Thymus (tissue), 11 donors: ENCODE measurements around the gene TACC3. TPM values are rescaled to one million over a fixed set of nuclear protein-coding genes. Genes with fewer than 3 reads are reported as not detected.

ENCODE experiments used
- DNase-seq, 9 donors: peaks; one replicate each; pipeline ENCODE4 v3.0.0-alpha.2; 2013; ENCODE audit warnings: low spot score in 9 of 9, low read depth in 6 of 9, missing footprints in 1 of 9
- H3K27ac ChIP-seq, 2 donors: one replicate each; pipeline ENCODE4 v1.5.1; 2013; ENCODE audit warnings: control low read depth in 1 of 2, low read depth in 1 of 2, low read length in 1 of 2, mild to moderate bottlenecking in 1 of 2, moderate library complexity in 1 of 2
- H3K27me3 ChIP-seq, 2 donors: one replicate each; pipeline ENCODE4 v1.5.1; 2013; ENCODE audit warnings: low read length in 1 of 2; ENCODE audit not compliant: control insufficient read depth in 2 of 2, insufficient read depth in 1 of 2
- H3K36me3 ChIP-seq, 2 donors: one replicate each; pipeline ENCODE4 v1.5.1; 2013; ENCODE audit warnings: low read length in 1 of 2, mild to moderate bottlenecking in 1 of 2, moderate library complexity in 1 of 2; ENCODE audit not compliant: control insufficient read depth in 2 of 2, insufficient read depth in 2 of 2
- H3K4me1 ChIP-seq, 2 donors: one replicate each; pipeline ENCODE4 v1.5.1; 2013; ENCODE audit warnings: low read length in 2 of 2; ENCODE audit not compliant: control insufficient read depth in 2 of 2, insufficient read depth in 2 of 2
- H3K4me3 ChIP-seq, 2 donors: one replicate each; pipeline ENCODE4 v1.5.1; 2013; ENCODE audit warnings: low read length in 2 of 2, control low read depth in 1 of 2, mild to moderate bottlenecking in 1 of 2
- H3K9me3 ChIP-seq, 2 donors: one replicate each; pipeline ENCODE4 v1.5.1; 2013; ENCODE audit warnings: low read length in 1 of 2, mild to moderate bottlenecking in 1 of 2; ENCODE audit not compliant: control insufficient read depth in 2 of 2, insufficient read depth in 1 of 2
- WGBS: extraction: QIAGEN DNeasy Blood & Tissue Kit; methylation state at CpG from one replicate; pipeline ENCODE4 v1.1.7; 2013; 5-methylcytosine and 5-hydroxymethylcytosine counted together
- polyA plus RNA-seq: library from polyadenylated mRNA; stranded (reverse); fragments of 200-250 nt; gene quantifications from one replicate; pipeline ENCODE4 v1.2.3, GENCODE V29; 2013
- total RNA-seq: library from RNA; stranded (reverse); fragments of 120-200 nt; gene quantifications from one replicate; pipeline ENCODE4 v1.2.4, GENCODE V29; 2013
- donor health status: healthy.

Gene TACC3
- total and polyA plus RNA-seq, 2 donors, result 31.4 to 46.7 TPM

GRCh38 chr4:1771555-1772305, 50.4 kb downstream of the TACC3 start:
- H3K4me3 ChIP-seq, result no peak overlapping the region
- WGBS, result 20% methylated on average over 27 of the region's 28 CpGs

GRCh38 chr4:1772853-1773538, 51.7 kb downstream of the TACC3 start:
- H3K4me3 ChIP-seq, result no peak overlapping the region
- WGBS, result 84% methylated on average over 30 of the region's 30 CpGs
- H3K36me3 ChIP-seq, result no peaks in the 10 kb centered on the region
- peaks cover 5 to 65% of the 10 kb centered on the region in 2 donors for H3K4me1 ChIP-seq
- peaks cover 0 to 6% of the 10 kb centered on the region in 2 donors for H3K9me3 ChIP-seq
- no peak for DNase-seq
- H3K27ac ChIP-seq, result no peak overlapping the region
- H3K27me3 ChIP-seq, result peaks cover 16 to 36% of the 10 kb centered on the region in 2 donors

More at GRCh38 chr4:1771555-1772305, 50.4 kb downstream of the TACC3 start:
- H3K36me3 ChIP-seq, result no peaks in the 10 kb centered on the region
- H3K9me3 ChIP-seq, result peaks cover 0 to 6% of the 10 kb centered on the region in 2 donors
- H3K4me1 ChIP-seq, result peaks cover 5 to 67% of the 10 kb centered on the region in 2 donors
- H3K27ac ChIP-seq, result no peak overlapping the region
- peak in 5 of 9 donors; percentile 43 to 79 (median 57) for DNase-seq
- H3K27me3 ChIP-seq, result peaks cover 27 to 47% of the 10 kb centered on the region in 2 donors

DNA sequence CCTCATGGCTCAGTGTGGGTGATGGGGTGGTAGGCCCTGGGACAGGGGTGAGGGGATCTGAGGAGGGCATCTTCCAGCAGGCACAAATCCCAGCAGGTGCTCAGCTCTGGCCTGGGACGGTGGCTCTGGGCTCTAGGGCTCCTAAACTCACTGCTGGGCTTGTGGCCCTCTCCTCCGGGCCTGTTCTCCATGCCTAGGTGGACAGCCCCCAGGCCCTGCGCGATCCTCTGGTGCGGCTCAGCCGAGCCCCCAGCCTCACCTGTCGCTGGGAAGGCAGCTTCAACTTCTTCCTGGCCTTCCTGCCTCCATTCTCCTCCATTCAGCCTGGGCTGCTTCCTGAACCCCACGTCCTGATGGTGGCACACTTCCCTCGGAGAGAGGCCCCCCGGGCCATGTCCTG, 52.4 kb downstream of the TACC3 start:
- 95% methylated on average over 10 of the region's 10 CpGs for WGBS
- peaks cover 5 to 57% of the 10 kb centered on the region in 2 donors for H3K4me1 ChIP-seq
- H3K4me3 ChIP-seq, result no peak overlapping the region
- H3K27ac ChIP-seq, result no peak overlapping the region
- no peaks in the 10 kb centered on the region for H3K36me3 ChIP-seq
- peaks cover 0 to 6% of the 10 kb centered on the region in 2 donors for H3K9me3 ChIP-seq
- no peak for DNase-seq
- peaks cover 9 to 29% of the 10 kb centered on the region in 2 donors for H3K27me3 ChIP-seq

DNA sequence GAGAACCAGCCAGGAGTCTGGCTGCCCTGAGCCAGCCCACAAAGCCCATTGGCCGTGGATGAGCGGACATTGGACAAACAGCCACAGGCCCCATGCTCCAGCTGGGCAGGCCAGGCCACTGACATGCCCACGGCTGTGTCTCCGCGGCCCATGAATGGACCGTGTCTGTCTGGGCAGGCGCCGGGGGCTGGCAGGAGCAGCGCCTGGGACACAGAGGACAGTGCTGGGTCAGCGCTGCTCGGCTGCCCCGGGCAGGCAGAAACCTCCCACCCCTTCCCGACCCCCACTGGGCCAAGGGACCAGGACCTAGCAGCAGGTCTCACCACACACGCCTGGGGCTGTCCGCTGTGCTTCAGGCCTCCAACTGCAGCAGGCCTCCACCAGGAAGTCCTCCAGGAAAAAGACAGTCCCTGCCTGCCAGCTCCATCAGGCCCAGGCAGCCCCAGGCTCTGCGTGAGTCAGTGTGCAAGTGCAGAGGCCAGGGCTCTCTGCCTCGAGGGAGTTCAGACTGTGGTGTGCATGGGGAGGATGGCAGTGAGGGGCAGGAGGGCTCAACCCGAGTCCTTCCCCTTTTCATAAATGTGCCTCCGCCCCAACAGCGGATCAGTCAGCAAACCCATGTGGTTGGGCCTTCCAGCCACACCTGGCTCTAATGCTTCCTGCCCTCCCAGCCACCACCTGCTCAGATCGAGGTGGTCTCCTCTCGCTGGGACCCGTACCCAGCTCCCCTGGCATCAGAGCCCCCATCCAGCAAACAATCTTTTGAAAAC, 54.6 kb downstream of the TACC3 start:
- Histone ChIP-seq H3K36me3 (no peaks in the 10 kb centered on the region), H3K9me3 (peaks cover 0 to 6% of the 10 kb centered on the region in 2 donors), H3K4me3 (no peak overlapping the region), H3K4me1 (peaks cover 5 to 38% of the 10 kb centered on the region in 2 donors), H3K27ac (peak overlapping the region in 1 of 2 donors; percentile 11), H3K27me3 (peaks cover 0 to 8% of the 10 kb centered on the region in 2 donors)
- WGBS, result 65% methylated on average over 23 of the region's 23 CpGs
- DNase-seq, result peak in 2 of 9 donors; percentile 39 to 62

- peaks cover 1 to 31% of the 10 kb centered on the region in 2 donors for H3K4me1 ChIP-seq
- peaks cover 0 to 2% of the 10 kb centered on the region in 2 donors for H3K27me3 ChIP-seq
- H3K27ac ChIP-seq, result no peak overlapping the region
- peaks cover 0 to 6% of the 10 kb centered on the region in 2 donors for H3K9me3 ChIP-seq
- DNase-seq, result no peak
- H3K4me3 ChIP-seq, result no peak overlapping the region
- H3K36me3 ChIP-seq, result no peaks in the 10 kb centered on the region
- WGBS, result 94% methylated on average over 24 of the region's 24 CpGs
These were observed 55.3 kb downstream of the TACC3 start for GRCh38 chr4:1776521-1777161.

DNA sequence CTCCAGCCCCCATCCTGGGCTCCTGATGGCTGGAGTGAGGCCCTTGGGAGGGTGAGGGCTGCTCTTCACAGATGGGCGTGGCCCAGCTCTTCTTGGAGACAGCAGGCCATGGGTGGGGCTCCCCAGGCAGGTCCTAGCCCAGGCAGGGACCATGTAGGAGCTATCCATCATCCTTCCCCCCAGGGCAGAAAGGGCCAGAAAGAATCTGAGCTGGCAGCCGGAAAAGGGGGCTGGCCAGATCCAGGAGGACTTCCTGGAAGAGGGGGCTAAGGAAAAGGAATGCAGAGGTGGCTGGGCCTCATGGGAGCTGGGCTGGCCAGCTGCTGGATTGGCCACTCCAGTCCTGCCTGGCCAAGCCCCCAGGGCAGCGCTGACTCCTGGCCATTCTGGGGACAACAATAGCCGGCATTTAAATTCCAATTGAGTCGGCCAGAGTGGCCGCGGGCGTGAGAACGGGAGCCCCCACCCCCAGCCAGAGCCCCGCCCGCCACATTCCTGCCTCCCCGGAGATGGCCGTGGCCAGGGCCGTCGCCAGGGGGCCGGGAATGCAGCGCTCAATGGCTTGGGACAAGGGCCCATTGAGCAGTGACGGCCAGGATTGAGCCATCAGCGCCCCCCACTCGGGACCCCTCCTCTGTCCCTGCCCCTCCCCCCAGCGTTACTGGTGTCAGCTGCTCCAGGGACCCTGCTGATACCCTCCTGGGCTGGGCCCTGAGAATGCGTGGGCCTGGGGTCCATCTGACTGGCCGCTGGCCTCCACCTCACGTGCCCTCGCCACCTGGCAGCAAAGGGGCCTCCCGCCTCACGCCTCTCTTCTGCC, 56.7 kb downstream of the TACC3 start:
- WGBS, result 90% methylated on average over 27 of the region's 27 CpGs
- H3K9me3 ChIP-seq, result peaks cover 0 to 6% of the 10 kb centered on the region in 2 donors
- no peak for DNase-seq
- no peak overlapping the region for H3K4me3 ChIP-seq
- H3K36me3 ChIP-seq, result no peaks in the 10 kb centered on the region
- H3K27ac ChIP-seq, result no peak overlapping the region
- H3K27me3 ChIP-seq, result peaks cover 0 to 3% of the 10 kb centered on the region in 2 donors
- peaks cover 0 to 17% of the 10 kb centered on the region in 2 donors for H3K4me1 ChIP-seq

DNA sequence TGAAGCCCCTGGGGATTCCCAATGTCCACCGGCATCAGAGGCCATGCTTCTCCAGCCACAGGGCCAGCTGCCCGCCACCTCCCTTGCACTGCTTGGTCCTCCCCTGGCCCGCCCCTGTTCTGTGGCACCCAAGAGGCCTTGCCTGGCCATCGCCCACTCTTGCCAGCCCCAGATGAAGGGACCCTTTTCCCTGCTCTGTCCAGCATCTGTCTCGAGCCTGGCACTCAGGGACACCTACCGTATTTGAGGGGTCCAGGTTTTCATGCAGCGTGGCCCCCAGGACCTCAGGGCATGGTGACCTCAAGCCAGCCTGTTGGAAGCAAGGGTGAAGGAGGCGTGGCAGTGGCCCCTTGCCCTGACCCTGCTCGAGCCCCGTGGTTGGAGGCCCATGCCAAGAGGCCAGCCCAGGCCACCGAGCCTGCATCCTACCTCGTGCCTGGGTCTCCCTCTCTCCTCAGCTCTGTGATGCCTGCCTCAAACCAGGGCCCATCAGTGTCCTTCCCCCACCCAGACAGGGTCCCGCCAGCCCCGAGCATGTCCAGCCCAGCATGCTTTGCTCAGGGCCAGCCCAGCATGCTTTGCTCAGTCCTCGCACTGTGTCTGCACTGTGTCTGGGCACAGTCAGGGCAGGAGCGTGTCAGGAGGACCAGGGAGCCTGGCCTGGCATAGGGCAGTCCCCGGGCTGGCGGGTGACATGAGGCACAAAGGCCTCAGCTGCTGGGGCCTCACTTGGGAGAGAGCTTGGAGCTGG, 57.5 kb downstream of the TACC3 start:
- DNase-seq, result no peak
- H3K4me1 ChIP-seq, result peaks cover 0 to 14% of the 10 kb centered on the region in 2 donors

More for the DNA sequence above, 57.5 kb downstream of the TACC3 start:
- Histone ChIP-seq H3K9me3 (peaks cover 0 to 6% of the 10 kb centered on the region in 2 donors), H3K27ac (no peak overlapping the region), H3K27me3 (peaks cover 0 to 5% of the 10 kb centered on the region in 2 donors), H3K36me3 (no peaks in the 10 kb centered on the region), H3K4me3 (no peak overlapping the region)
- WGBS, result 95% methylated on average over 18 of the region's 18 CpGs
